GM18858 (cell line): Measurements from ENCODE around the gene CD2AP.
A peak's percentile ranks its signal among the peaks of the same experiment; 100 is the strongest.
"Not testable (repeated sequence)": the region's sequence is repeated elsewhere in the genome, so short reads cannot be mapped to it uniquely, and the experiment has no call there.

Experiments
- ATAC-seq: cut with Tn5 transposase; IDR thresholded peaks from one replicate; pipeline ENCODE4 v1.9.1; 2021; ENCODE audit not compliant: unreplicated experiment

Gene CD2AP

DNA sequence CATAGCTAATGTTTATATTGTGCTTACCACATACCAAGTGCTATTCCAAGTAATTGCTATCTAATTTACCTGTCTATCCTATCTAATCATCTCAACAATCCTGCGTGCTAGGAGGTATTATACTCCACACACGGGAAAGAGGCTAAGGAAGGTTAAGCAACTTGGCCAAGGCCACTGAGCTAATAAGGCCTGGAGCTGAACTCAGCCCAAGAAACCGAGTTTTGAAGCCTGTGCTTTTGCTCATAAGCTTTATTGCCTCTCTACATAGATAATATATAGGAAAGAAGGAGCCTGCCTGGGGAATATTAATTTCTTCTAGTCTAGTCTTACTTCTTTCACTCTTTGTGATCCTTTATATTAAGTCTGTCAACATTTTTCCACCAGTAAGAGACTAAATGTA is 153.0 kb downstream of the CD2AP start:
- no peak for ATAC-seq

DNA sequence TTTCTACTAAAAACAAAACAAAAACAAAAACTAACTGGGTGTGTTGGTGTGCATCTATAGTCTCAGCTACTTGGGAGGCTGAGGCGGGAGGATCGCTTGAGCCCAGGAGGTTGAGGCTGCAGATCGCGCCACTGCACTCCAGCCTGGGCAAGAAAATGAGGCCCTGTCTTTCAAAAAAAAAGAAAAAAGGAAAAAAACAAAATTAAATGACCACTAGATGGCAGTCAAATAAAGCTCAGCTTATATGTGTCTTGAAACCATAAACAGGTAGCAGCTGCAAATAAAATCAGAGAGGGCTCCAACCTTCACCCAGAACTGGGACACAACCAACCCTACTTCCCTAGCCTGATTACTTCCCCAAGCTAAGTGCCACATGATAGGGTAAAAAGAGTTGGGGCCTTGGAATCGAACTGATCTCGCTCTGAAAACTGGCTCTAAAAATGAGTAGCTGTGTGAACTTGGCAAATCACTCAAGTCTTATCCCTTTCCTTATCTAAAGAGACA is 153.7 kb downstream of the CD2AP start:
- peak; percentile 50 for ATAC-seq

DNA sequence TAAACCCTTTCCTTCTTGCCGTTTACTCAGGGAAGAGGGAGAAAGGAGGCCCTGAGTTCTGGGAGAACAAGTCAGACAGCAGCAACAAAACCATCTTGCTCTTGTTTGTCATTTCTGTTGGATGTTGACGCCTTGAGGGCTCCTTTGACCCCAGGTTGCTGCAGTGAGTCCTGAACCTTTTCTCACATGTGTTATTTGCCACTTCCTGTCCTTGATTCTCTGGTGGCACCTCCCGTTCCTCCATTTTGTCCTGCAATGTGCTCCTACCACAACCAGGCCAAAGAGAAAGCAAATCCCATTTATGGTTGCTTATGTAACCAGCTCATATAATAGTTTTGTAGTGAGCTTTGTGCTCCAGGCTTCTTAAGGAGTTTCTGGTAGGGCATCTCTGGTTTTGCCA is 154.2 kb downstream of the CD2AP start:
- no peak for ATAC-seq

DNA sequence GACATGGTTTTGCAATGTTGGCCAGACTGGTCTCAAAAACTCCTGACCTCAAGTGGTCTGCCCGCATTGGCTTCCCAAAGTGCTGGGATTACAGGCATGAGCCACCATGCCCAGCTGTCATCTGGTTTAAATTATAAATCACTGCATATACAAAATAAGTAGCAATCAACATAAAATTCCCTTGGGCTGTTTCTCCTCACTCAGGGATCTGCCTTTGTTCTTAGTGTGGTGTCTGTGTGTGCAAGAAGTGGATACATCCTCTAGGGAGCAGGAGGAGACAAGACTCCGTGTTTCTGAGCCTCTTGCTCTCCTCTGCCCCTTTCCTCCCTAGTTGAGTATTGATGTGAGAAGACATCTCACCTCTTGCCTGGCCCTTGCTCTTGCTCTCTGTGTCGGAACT is 155.6 kb downstream of the CD2AP start:
- ATAC-seq = no peak

DNA sequence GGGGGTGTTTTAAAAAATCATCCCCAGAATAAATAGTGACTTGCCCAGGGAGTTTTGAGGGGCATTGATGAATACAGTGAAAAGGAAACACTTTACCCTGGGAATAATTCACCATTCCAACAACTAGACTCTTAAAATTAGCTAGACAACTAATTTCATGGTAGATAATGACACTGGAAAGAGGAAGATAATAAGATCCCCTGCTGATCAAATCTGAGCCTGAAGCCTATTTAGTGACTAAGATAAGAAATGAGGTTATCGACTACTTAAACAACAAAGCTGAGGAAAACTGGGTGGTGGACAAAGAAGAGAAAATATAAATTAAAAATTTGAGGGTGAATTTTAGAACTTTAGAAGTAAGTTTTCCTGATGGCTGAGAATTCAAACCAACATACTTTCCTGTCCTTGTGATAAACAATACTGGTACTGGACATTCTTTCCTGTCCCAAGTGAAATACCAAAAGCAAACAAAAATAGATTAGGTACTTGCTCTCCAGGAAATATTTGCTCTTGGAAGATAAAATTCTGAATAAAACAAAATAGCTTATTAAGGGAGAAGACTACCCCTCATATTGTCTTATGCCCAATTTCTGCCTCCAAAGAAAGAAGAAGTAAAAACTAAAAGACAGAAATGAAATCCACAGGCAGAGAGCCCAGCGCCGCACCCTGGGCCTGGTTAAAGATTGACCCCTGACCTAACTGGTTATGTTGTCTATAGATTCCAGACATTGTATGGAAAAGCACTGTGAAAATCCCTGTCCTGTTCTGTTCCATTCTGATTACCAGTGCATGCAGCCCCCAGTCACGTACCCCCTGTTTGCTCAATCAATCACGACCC is 156.8 kb downstream of the CD2AP start:
- no peak for ATAC-seq

DNA sequence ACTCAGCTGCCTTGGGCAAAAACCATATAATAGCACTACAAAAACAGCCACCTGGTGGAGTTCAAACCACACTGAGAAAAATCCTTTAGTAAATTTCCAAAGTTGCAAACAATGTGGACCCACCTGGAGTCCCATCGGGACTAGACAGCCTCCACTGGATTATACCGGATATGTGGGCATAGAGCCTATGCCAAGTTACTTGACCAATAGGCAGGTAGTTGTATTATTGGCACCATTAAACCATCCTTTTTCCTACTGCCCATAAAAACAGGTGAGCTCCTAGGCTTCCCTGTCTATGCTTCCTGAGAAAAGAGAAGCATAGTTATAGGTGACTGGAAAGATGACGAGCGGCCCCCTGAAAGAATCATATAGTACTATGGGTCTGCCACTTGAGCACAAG is 169.1 kb downstream of the CD2AP start:
- ATAC-seq = no peak

DNA sequence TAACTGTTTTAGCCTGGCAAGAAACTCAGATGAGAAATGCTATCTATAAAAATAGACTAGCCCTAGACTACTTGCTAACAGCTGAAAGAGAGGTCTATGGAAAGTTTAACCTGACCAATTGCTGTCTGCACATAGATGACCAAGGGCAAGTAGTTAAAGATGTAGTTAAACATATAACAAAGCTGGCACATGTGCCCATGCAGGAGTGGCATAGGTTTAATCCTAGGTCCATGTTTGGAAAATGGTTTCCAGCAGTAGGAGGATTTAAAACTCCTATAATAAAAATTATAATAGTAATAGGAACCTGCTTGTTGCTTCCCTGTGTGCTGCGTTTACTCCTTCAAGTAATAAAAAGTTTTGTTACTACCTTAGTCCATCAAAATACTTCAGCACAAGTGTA is 169.6 kb downstream of the CD2AP start:
- no peak for ATAC-seq

DNA sequence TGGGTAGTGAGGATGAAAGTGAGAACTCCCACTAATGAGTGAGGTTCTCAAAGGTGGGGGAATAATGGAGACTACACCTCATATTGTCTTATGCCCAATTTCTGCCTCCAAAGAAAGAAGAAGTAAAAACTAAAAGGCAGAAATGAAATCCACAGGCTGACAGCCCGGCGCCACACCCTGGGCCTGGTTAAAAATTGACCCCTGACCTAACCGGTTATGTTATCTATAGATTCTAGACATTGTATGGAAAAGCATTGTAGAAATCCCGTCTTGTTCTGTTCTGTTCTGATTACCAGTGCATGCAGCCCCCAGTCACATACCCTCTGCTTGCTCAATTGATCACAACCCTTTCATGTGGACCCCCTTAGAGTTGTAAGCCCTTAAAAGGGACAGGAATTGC is 170.0 kb downstream of the CD2AP start:
- not testable (repeated sequence) for ATAC-seq

DNA sequence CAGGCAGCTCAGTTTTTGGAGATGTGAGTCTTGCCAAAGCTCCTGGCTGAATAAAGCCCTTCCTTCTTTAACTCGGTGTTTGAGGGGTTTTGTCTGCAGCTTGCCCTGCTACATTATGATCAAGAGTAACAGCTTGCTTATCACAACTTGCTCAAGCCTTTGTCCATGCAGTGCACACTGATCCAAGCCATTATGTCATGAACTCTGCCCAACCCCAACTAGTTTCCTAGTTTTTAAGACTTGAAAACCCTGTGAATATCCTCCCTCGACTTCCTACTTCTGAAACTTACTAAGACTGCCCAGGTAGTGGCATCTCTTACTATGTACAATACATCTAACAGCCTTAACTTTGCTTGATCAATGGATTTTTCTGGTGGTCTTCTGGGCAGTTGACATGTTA is 170.4 kb downstream of the CD2AP start:
- no peak for ATAC-seq

DNA sequence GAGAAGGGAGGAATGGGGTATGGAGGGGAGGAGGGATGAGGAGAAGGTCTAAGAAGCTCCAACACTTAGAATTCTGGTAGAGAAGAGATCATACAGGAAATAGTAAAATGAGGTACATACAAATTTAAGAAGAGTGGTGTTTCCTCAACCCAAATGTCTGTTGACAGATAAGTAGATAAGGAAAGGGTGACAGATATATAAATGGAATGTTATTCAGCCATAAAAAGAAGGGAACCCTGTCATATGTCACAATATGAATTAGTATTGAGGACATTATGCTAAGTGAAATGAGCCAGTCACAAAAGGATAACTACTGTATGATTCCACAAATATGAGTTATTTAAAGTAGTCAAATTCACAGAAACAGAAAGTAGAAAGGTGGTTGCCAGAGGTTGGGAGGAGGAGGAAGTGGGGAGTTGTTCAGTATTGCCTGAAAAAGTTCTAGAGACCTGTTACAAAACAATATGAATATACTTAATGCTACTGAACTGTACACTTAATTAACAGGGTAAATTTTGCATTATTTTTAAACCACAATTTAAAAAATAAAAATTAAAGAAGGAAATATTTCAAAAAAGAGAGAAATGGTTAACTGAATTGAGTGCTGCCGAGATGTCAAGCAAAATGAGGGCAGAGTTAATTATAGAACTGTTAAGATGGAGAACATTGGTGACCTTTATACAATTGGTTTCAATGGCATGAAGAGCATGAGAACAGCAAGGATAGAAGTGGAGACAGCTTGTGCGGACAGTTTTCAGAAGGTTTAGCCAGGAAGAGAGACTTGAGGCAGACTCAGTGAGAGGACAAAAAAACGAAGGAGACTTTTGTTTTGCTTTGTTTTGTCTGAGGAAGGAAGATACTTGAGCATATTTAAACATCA is 173.2 kb downstream of the CD2AP start:
- ATAC-seq = no peak

DNA sequence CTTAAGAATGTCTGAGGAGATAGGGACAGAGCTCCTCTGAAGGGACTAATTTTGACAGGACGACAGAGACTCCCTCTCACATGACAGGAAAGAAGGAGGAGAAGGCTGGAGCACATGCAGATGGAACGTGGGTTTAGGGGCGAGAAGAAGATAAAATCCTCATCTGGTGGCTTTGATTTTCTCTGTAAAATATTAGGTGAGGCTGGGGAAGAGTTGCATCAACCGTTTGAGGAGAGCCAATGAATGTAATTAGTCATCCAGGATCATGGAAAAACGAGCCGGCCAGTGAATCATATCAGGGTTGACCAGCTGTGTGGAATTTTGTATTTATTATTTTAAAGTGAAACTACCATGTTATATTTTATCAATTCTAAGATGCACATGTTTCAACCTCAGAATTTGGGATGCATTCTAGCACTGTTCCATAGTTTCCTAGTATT is 173.9 kb downstream of the CD2AP start:
- no peak for ATAC-seq

DNA sequence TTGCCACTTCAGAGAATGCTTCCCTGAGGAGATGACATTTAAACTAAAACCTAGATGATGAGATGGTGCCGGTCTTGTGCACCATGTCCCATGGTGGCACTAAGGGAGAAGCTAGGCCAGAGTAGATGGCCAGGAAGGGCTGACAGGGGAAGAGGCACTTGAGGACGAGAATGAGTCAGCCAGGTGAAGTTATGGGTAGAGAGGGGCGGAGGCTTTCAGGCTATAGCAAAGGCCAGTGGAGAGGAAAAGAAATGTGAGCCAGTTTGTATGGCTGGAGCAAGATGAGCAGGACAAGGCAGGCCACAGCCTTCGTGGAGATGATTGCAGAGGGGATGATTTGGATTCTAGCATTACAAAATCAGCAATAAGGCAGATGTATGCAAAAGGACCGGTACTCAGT is 176.1 kb downstream of the CD2AP start:
- ATAC-seq = no peak

DNA sequence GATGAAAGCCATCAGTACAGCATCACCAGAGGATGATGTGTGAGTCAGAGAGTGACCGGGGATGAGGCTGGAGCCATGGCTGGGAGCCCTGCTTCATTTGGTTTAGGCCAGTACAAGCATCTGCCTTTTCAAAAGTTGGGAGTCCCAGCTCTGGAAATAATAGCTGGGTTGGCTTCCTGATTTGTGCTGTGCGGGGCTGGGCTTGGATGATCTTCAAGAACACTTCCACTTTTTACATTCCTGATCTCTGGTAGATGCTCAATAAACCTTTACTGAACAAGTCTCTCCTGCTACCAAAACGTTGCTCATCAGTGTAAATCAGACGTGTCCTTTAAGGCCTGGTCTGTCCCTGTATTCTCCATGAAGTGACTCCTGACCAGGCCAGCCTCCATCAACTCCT is 176.7 kb downstream of the CD2AP start:
- no peak for ATAC-seq

DNA sequence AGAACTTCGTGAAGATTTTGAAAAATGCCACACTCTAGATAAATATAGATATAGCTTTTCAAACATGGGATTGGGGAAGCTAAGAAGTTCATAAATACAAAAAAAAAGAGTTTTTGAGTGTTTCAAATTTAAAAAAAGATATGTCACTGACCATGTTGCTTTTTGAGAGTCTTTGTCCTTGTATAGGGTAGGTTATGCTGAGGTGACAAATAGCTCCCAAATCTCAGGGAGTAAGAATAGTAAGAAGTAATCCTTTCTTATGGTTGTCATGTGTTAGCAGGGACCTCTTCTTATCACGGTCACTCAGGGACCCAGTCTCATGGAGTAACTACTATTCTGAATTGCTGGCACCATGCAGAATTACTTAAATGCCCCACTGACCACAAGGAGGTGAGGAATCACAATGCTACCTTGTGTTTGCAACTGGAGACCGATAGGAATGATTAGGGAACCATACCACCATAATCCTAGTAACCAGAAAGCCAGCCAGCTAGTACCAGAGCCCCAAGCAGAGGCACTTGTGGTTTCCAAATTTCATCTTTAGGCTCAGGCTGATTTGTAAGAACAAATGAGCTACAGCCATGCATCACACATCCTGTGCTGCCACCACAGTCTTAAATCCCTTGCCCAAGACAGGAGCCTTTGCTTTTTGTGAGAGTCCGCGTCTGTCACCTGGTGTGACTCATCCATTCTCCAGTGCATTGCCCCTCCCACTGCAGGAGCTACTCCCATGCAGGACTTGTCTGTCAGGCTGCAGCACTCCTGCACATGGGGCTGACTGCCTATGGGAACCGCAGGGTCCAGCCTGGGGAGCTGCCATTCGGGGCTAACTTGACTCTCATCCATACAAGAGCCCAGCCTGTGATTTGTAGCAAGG is 178.4 kb downstream of the CD2AP start:
- peak; percentile 78 for ATAC-seq

DNA sequence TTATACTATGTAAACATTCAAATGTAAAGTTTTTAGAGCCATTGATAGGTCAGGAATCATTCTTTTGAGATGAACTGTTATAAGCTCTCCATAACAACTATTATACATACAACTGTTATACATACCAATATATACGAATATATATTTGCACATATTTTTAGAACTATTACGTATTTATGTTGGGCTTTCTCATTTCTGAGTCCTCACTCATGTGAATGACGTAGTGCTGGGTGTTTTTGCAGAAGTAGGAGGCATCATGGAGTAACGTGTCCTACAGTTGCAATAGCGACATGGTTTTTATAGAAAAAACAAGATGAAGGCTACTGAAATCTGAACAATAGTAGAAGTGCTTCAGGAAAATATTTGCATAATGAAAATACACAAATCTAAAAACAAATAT is 184.4 kb downstream of the CD2AP start:
- ATAC-seq = no peak

DNA sequence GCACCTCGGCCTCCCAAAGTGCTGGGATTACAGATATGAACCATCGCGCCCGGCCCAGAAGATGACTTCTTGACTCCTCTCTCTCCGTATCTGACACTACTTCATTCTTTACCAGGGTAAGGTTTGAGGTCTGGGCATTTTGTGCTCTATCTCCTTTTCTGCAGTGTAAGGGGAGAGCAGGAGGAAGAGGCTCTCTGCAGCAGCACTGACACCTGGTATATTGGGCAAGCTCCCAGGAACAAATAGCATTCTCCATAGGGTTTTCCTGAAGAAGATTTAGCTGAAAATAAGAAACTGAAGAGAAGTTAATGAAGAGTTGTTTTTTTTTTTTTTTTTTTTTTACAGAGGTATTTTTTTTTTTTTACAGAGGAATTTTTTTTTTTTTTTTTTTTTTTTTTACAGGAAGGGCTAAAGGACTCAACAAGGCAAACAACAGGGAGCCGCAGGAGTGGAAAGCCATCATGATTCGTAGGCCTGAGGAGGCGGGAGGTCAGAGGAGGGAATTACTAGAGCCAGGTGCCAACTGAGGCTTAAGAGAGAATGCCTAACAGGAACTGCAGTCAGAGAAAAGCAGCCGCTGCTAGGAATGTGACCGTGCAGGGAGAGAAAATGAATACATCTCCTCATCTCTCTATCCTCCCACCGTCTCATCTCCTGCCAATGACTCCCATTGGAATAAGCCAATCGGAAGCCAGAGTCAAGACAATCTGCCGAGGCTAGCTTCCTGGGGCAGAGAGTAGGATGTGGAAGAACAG is 186.1 kb downstream of the CD2AP start:
- no peak for ATAC-seq

DNA sequence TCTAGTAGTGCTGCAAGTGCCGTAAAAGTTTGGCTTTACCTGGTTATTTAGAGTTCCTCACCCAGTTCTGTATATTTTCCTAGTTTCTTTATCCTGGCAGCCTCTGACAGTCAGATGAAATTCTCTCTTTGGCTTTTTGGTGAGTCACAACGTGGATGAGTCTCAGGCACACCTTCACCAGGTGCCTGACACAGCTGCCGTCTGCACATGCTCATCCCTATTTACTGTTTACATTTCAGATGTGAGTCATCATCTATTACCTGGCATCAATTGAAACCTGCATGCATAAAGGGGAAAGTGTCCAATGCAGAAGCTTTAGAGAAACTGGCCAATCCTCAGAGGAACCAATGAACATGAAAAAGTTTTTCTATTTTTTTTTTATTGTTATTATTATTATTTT is 187.5 kb downstream of the CD2AP start:
- ATAC-seq = no peak

DNA sequence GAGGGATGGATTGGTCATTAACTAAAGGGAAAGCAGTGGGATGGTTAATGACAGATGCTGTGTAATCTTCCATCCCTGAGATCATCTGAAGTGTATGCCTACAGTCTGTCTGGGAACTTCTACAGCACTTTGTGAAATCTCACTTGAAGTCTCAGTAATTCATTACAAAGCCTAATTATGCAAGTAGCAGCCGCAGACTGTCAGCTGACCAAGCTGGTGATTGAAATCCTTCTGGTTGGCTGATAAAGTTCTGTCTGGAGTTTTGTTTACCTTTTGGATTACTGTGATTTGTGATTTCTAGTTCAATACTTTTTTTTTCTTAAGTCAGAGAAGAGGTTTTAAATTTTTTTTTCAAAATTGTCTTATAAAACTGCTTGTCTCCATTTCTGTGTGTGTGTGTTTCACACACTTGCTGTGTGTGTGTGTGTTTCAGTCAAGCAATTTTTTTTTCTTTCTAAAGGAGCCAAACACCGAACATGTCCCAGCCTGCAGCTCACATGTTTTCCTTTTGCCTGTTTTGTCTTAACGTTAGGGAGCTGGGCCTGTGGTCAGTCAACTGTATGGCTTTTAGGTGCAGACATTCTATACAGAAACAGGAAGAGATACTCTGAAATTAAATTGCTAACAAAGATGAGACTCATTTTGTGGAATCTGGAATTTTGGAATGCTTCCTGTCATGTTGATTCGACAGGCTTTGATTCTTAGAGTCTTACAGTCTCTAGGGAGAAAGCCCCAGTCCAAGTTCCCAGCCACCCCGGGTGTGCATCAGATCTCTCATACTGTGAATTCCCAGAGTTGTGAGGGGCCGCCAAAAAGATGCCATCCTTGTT is 192.3 kb downstream of the CD2AP start:
- no peak for ATAC-seq

DNA sequence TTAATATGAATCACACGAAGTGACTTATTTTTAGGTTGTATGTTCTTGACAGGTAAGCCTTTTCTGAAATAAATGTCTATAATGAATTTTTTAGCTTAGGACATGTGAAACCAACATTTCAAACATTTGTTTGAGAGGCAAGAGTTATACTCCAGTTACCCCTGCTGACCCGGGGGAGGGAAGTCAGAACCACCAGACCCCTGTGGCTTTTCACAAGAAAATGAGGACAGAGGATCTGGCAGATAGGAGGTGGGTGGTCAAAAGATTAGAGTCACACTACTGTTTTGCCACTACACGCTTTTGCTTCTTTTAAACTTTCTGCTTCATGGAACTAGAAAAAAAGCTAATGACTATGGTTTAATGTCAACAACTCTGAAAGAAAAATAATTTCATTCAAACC is 193.3 kb downstream of the CD2AP start:
- no peak for ATAC-seq
